Gastroesophageal sphincter (tissue), 3 donors: ENCODE results near the gene NRL.

Source experiments
- EP300 ChIP-seq: sonication (generic); formaldehyde crosslinking; IDR thresholded peaks from one replicate; pipeline ENCODE4 v1.6.1; 2017; ENCODE audit warnings: antibody characterized with exemption, mild to moderate bottlenecking
- TF ChIP-seq, protein P1 (sequence below), 4 experiments: fragments of 200-600 bp in 2 of 4; fragments of 450-650 bp in 2 of 4; sonication (generic) in 1 of 4; IDR thresholded peaks; one replicate each; pipeline ENCODE4 v1.5.1; 2017 to 2019; ENCODE audit warnings: antibody characterized with exemption in 4 of 4, mild to moderate bottlenecking in 2 of 4, moderate library complexity in 2 of 4

DNA sequence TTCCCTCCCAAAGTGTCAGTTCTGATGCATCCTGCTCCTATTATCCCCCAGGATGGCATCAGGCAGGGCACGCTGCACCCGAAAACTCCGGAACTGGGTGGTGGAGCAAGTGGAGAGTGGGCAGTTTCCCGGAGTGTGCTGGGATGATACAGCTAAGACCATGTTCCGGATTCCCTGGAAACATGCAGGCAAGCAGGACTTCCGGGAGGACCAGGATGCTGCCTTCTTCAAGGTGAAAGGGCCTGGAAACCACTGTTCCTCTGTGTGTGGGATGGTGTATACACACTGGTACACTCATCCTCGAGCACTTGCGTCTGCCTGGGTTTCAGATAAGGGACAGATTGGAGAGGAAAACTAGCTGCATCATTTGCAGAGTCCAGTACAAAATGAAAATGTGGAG, 47.3 kb upstream of the NRL start:
- TF ChIP-seq, protein P1, sequence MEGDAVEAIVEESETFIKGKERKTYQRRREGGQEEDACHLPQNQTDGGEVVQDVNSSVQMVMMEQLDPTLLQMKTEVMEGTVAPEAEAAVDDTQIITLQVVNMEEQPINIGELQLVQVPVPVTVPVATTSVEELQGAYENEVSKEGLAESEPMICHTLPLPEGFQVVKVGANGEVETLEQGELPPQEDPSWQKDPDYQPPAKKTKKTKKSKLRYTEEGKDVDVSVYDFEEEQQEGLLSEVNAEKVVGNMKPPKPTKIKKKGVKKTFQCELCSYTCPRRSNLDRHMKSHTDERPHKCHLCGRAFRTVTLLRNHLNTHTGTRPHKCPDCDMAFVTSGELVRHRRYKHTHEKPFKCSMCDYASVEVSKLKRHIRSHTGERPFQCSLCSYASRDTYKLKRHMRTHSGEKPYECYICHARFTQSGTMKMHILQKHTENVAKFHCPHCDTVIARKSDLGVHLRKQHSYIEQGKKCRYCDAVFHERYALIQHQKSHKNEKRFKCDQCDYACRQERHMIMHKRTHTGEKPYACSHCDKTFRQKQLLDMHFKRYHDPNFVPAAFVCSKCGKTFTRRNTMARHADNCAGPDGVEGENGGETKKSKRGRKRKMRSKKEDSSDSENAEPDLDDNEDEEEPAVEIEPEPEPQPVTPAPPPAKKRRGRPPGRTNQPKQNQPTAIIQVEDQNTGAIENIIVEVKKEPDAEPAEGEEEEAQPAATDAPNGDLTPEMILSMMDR (IDR thresholded peaks at IDR 0.05): no peak
- no peak for TF ChIP-seq EP300
